SK-N-MC (cell line): ENCODE results near the gene PACS2.
"Not testable (repeated sequence)": the region's sequence is repeated elsewhere in the genome, so short reads cannot be mapped to it uniquely, and the experiment has no call there.

Source experiments
- DNase-seq: peaks from one replicate; pipeline ENCODE4 v3.0.0-alpha.2; 2011; ENCODE audit warnings: low read depth, low spot score
- H3K27ac ChIP-seq: fragments of 200-600 bp; sonication (generic); 2 replicates; pipeline ENCODE4 v1.5.1; 2016; ENCODE audit warnings: mixed run types
- H3K36me3 ChIP-seq: fragments of 200-600 bp; sonication (generic); 2 replicates; pipeline ENCODE4 v1.6.1; 2017; ENCODE audit warnings: antibody characterized with exemption, low read length, mixed read lengths; ENCODE audit not compliant: insufficient read depth
- H3K4me3 ChIP-seq: fragments of 200-600 bp; sonication (generic); 2 replicates; pipeline ENCODE4 v1.5.1; 2016
- H3K9ac ChIP-seq: fragments of 200-600 bp; sonication (generic); 2 replicates; pipeline ENCODE4 v1.8.0; 2017; ENCODE audit warnings: mixed run types, mixed read lengths; ENCODE audit not compliant: insufficient read length
- H3K9me3 ChIP-seq: fragments of 200-600 bp; sonication (generic); 2 replicates; pipeline ENCODE4 v1.6.1; 2017; ENCODE audit warnings: low read depth, mild to moderate bottlenecking, antibody characterized with exemption, low read length, moderate library complexity, mixed read lengths
- EZH2 ChIP-seq: fragments of 200-600 bp; sonication (generic); IDR thresholded peaks from one replicate; pipeline ENCODE4 v1.6.1; 2017; ENCODE audit warnings: antibody characterized with exemption
- FOXP2 ChIP-seq: optimal IDR thresholded peaks from 2 replicates; pipeline ENCODE3; 2011; ENCODE audit warnings: mild to moderate bottlenecking, moderate library complexity; ENCODE audit not compliant: insufficient read depth; ENCODE audit errors: extremely low read length, control extremely low read depth
- POLR2AphosphoS5 ChIP-seq: IDR thresholded peaks from 2 replicates; pipeline ENCODE4 v1.6.1; 2012; ENCODE audit warnings: mild to moderate bottlenecking, low read depth, low read length, borderline replicate concordance

PACS2 gene

DNA sequence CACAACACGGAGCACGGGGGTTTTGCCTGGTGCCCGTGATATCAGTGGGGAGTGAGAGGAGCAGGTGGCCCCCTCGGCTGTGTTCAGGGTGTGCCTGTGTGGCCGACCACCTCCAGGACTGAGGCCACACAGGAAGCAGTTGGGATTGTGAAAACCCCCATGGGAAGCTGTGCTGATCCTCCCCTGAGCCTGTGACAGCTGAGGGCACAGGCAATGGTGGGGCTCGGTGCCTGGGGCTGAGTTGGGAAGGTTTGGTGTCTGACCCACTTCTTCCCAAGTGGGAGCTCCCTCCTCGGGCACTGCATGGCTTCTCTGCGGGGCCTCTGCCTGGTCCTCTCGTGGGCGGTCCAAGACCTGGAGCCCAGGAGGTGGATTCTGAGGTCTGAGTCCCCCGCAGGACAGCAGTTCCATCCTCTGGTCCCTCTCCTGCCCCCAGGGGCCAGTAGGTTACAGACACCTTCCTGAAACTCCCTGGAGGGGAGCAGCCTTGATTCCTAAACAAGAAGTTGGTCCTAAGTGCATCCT, 17.9 kb downstream of the PACS2 start:
- DNase-seq: no peak
- no peak for TF ChIP-seq POLR2AphosphoS5
- TF ChIP-seq EZH2: no peak
- TF ChIP-seq FOXP2: no peak
- Histone ChIP-seq H3K27ac (no peak overlapping the region), H3K36me3 (no peaks in the 10 kb centered on the region), H3K9me3 (no peaks in the 10 kb centered on the region), H3K4me3 (no peak overlapping the region), H3K9ac (no peak overlapping the region)

DNA sequence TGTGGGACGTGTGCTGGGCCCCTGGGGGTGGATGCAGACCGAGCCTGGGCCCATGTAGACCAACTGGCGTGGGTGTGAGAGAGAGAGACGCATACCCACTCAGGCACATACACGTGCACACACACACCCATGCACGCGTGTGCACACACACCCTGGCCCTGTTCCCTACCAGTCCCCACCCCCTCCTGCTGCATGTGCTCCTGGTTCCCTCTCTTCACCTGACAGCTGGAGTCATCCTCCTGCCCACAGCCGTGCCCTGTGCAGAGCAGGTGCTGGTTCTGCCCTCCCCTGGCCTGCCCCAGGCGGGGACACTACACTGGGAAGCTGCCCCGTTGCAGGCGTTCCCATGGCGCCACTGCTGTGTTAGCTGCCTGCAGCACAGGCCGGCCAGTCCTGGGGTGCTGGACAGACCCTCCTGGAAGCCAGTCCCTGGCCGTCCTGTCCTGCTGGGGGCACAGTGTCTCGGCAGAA, 18.5 kb downstream of the PACS2 start:
- H3K36me3 ChIP-seq: no peaks in the 10 kb centered on the region
- no peak overlapping the region for H3K4me3 ChIP-seq
- no peak for DNase-seq
- no peak for TF ChIP-seq FOXP2
- no peak for TF ChIP-seq POLR2AphosphoS5
- TF ChIP-seq EZH2: no peak
- no peaks in the 10 kb centered on the region for H3K9me3 ChIP-seq
- no peak overlapping the region for H3K9ac ChIP-seq
- no peak overlapping the region for H3K27ac ChIP-seq

GRCh38 chr14:105333613-105334364, 19.2 kb downstream of the PACS2 start:
- no peak for DNase-seq
- Histone ChIP-seq H3K9me3 (no peaks in the 10 kb centered on the region), H3K27ac (no peak overlapping the region), H3K36me3 (no peaks in the 10 kb centered on the region), H3K9ac (no peak overlapping the region), H3K4me3 (no peak overlapping the region)
- TF ChIP-seq POLR2AphosphoS5 (no peak), FOXP2 (no peak), EZH2 (no peak)

DNA sequence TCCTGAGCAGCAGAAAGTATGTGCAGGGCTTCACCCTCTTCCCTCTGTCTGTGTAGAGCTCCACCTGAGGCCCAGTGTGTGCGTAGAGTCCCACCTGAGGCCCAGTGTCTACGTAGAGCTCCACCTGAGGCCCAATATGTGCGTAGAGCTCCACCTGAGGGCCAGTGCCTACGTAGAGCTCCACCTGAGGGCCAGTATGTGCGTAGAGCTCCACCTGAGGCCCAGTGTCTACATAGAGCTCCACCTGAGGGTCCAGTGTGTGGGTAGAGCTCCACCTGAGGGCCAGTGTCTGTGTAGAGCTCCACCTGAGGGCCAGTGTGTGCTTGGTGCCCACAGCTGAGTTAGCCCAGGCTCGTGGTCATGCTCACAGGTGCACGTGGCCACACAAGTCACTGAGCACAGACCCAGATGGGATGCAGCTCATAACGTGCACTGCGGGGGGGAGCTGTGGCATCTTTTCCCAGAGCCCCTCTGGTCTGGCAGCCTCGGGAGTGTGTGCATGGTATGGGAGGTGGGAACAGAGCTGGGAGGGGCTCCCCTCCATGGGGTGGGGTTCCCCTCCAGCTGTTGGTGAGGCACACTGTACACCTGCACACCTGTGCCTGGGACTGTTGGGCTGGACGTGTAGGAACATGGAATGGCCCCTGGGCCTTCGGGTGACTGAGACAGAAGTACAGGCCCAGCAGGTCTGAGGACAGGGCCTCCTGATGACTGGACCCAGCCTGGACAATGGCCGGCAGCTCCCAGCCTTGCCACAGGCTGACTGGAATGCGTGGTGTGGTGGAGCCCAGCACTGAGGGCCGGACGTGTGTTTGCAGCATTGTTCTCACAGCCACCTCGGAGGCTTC, 20.1 kb downstream of the PACS2 start:
- H3K4me3 ChIP-seq: no peak overlapping the region
- no peak for DNase-seq
- no peaks in the 10 kb centered on the region for H3K9me3 ChIP-seq
- no peak for TF ChIP-seq EZH2
- TF ChIP-seq POLR2AphosphoS5: no peak
- no peak for TF ChIP-seq FOXP2
- H3K27ac ChIP-seq: no peak overlapping the region
- no peak overlapping the region for H3K9ac ChIP-seq
- no peaks in the 10 kb centered on the region for H3K36me3 ChIP-seq

- H3K9me3 ChIP-seq, DNase-seq, H3K36me3 ChIP-seq, H3K9ac ChIP-seq, H3K27ac ChIP-seq, H3K4me3 ChIP-seq: not testable (repeated sequence)
These were observed 20.6 kb downstream of the PACS2 start for GRCh38 chr14:105335231-105335542.

DNA sequence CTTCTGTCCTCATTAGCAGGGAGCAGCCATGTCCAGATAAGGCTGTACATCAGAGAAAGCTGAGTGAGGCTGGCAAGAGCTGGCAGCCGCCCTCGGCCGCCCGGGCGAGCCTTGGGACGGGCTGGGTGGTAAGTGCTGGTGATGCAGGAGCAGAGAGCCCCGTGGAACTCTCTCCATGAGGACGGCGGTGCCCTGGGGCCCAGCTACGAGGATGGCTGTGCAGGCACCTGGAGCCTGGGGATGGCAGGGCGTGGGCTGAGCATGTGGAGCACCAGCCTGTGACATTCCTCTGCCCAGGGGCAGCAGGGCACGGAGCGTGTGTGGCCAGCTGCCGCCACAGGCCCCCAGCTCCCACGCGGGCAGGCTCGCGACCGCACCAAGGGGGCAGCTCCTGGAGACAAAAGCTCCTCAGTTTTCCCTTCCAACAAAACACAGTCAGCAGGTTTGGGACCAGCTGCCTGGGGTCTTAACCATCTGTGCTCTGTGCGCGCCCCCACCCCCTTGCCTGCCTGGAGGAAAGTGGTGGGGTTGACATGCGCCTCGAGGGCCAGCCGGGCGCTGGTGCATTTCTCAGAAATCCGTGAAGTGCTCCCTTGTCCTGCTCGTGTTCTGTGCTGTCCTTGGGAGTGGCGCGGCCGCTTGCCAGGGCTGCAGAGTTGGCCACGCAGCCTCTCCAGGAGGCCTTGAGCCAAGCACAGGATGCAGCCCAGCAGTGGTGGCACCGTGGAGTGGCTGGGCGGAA, 21.4 kb downstream of the PACS2 start:
- no peak for DNase-seq
- H3K36me3 ChIP-seq: no peaks in the 10 kb centered on the region
- TF ChIP-seq EZH2 (no peak), FOXP2 (no peak), POLR2AphosphoS5 (no peak)
- H3K9me3 ChIP-seq: no peaks in the 10 kb centered on the region
- no peak overlapping the region for H3K27ac ChIP-seq
- no peak overlapping the region for H3K4me3 ChIP-seq
- no peak overlapping the region for H3K9ac ChIP-seq

- H3K9ac ChIP-seq: no peak overlapping the region
- no peak overlapping the region for H3K4me3 ChIP-seq
- H3K9me3 ChIP-seq: no peaks in the 10 kb centered on the region
- no peaks in the 10 kb centered on the region for H3K36me3 ChIP-seq
- DNase-seq: no peak
- TF ChIP-seq FOXP2 (no peak), EZH2 (no peak), POLR2AphosphoS5 (no peak)
- H3K27ac ChIP-seq: no peak overlapping the region
These were observed 22.1 kb downstream of the PACS2 start for GRCh38 chr14:105336477-105337287.
